Measurements from ENCODE around the gene MAN2B2.

- TF ChIP-seq CTCF (conservative IDR thresholded peaks at IDR 0.05; ENCODE audit: low read depth, low read length) (no peak), EZH2phosphoT487 (IDR thresholded peaks at IDR 0.05; ENCODE audit: borderline replicate concordance, low read length) (no peak), EZH2 (IDR thresholded peaks at IDR 0.05; ENCODE audit: low read length, unreplicated experiment) (no peak)
Measured at GRCh38 chr4:6671648-6672047, 96.7 kb downstream of the MAN2B2 start.
